Renal cortical epithelial cell (primary cell): Measurements from ENCODE around the gene HJV. TPM values are rescaled to one million over a fixed set of nuclear protein-coding genes. Genes with fewer than 3 reads are reported as not detected.
"Not testable (repeated sequence)": the region's sequence is repeated elsewhere in the genome, so short reads cannot be mapped to it uniquely, and the experiment has no call there.

Experiments
- DNase-seq: peaks from one replicate; pipeline ENCODE4 v3.0.0-alpha.2; 2011; ENCODE audit warnings: low read depth
- total RNA-seq: library from RNA; depleted of rRNA; stranded (reverse); fragments of >200 nt; gene quantifications from 2 replicates; pipeline ENCODE4 v1.2.3, GENCODE V29; 2014

The HJV gene, protein sequence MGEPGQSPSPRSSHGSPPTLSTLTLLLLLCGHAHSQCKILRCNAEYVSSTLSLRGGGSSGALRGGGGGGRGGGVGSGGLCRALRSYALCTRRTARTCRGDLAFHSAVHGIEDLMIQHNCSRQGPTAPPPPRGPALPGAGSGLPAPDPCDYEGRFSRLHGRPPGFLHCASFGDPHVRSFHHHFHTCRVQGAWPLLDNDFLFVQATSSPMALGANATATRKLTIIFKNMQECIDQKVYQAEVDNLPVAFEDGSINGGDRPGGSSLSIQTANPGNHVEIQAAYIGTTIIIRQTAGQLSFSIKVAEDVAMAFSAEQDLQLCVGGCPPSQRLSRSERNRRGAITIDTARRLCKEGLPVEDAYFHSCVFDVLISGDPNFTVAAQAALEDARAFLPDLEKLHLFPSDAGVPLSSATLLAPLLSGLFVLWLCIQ
- total RNA-seq, result not detected in 2 replicates

DNA sequence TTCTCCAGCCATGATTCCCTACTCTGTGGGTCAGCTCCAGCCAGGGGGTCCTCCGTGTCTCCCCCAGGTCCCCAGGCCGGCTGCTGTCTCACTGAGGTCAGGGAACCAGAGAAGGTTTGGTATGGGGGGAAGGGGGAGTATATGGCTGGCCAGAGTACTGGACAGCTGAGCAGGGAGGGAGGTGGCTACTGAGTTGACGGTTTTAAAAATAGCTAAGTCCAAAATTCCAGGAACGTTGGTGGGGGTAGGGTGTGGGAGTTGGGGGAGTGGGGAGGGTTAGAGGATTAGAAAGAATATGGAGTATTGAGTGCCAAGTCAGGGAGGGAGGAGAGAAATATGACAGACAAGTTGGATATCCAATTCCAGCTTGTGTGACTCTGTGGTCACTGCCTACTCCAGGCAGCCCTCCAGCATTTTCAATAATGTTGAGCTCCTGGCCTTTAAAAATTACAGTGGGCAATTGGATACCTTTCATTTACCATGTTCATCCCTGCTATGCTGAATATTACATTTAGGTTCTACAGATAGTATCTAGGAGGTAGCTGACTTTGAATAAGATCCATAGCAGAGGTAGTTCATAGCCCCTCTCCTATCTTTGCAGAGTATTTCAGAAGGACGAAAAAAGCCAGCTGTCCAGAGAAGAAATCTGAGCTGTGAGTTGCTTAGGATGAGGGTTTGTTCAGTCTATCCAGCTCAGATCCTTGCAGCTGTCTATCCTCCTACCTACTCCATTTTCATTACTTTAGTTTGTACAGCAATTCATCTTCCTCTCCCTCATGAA is at the start of gene HJV:
TSS of gene HJV (minus strand) at position 114 of the 781 bp plus-strand sequence. CDS start 1,504 bp downstream, outside the sequence.
- no peak for DNase-seq

DNA sequence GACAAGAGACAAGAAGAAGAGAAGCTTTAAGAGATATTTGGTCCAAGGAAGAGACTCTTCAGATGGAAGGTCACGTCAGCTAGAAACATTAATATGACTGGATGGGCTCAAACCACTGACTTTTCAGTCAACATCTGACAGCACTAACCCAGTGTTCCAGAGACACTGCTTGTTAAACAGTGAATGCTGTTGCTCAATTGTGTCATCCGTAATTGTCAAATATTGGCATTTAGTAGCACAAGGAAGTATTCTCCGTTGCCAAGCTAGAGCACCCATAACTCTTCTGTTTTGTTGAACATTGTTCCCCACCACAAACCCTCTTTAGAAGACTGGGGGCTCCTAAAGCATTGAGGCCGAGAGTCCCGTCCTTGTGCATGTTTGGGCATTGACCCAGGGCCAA is 37.6 kb upstream of the HJV start:
- not testable (repeated sequence) for DNase-seq

DNA sequence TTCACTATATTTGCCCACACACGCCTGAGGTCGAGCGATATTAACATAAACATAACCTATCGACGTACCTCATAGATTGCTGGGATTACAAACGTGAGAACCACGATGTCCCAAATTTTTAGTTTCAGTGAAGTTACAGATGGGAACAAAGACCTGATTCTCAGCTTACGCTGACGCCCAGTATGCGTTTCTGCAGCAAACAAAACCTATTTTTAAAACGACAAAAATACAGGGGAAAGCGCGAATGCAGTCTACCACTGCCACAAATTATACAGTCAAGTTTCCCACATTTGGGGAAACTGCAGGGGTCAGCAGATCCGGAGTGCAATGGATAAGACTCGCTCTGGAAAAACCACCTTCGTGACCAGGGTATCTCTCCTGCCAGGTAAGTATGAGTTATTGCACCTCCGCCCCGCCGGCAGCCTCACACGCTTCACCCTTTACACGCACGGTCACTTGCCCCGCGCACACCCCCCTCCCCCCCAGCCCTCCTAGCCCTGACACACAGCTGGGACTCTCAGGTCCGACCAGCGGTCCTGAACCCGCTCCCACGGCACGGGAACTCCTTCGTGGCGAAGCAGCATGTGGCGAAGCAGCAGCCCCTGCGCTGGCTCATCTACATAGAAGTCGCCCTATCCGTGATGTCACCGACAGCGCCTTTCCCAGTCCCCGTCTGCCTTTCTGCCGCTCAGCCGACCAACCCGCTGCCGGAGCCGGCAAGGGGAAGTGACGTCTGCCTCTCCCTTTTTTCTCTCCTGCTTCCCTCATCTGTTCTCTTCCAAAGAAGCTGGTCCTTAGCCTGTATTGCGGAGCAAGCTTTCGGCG is 30.5 kb upstream of the HJV start:
- DNase-seq, result peak; percentile 94

DNA sequence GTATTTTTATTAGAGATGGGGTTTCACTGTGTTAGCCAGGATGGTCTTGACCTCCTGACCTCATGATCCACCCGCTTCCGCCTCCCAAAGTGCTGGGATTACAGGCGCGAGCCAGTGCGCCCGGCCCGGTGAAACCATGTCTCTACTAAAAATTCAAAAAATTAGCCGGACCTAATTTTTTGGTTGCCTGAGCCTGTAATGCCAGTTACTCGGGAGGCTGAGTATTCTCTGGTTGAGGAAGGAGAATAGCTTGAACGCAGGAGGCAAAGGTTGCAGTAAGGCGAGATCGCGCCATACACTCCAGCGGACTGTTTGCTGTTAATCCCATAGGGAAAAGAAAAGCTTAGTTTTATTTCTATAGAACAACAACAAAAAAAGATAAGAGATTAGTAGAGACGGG is 29.9 kb upstream of the HJV start:
- DNase-seq, result no peak

DNA sequence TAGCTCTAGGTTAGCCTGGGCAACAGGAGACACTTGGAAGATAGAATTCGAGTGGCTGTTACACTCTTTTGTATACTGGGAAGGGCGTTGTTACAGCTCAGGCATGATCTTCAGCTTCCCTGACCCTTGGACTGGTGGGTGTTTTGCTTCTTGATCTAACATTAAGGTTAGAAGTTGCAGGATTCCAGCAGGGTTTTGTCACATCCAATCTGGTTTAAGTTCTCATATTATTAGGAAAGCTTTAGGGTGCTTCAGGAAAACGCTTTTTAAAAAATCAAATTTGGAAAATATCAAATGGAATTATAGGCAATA is 29.1 kb upstream of the HJV start:
- not testable (repeated sequence) for DNase-seq

DNA sequence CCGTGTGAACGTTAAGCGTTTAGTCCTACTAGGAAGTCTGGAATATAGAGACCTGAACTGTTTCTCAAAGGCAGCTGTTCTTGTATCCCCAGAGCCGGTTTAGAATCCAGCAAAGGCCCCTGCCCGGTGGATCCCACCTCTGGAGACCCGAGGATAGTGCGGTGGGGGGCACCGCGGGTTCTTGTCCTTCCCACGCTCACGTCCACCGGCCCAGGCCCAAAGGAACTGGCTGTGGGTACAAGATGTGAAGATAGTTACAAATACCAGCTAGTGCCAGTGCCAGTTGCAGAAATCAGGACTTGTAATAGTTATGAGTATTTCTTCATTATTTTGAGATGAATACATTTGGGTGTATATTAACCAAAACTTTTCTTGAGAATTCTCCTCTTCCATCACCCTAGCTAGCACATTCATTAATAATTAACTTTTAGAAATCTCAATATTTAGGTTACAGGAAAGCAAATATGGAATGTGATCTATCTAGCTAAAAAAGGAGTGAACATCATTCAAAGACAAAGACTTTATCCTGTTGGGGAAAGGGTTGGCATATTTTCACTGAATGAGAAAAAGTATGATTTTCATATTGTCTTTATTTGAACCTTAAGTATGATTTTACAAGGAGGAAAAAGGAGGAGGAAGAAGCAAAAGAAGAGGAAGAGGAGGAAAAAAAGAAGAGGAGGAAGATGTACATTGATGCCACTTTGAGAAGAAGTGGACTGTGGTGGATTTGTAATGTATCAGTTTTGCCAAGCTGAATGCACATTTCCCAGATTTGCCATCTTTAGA is 28.5 kb upstream of the HJV start:
- peak; percentile 37 for DNase-seq

DNA sequence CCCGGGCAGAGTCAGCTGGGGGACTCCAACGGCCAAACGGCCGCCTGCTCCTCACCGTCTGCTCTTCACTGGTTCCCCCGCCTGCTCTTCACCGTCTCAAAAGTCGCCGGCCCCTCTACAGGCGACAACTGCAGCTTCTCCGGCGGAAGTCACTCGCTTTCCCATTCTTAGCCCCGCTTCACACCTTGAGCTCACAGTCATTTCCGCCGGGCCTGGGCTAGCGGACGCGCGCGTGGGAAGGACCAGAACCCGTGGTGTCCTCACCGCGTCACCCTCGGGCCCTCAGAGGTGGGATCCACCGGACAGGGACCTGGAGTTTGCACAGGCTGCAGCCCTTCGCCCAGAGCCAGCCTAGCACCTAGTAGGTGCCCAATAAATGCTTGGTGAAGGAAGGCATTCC is 27.9 kb upstream of the HJV start:
- no peak for DNase-seq

DNA sequence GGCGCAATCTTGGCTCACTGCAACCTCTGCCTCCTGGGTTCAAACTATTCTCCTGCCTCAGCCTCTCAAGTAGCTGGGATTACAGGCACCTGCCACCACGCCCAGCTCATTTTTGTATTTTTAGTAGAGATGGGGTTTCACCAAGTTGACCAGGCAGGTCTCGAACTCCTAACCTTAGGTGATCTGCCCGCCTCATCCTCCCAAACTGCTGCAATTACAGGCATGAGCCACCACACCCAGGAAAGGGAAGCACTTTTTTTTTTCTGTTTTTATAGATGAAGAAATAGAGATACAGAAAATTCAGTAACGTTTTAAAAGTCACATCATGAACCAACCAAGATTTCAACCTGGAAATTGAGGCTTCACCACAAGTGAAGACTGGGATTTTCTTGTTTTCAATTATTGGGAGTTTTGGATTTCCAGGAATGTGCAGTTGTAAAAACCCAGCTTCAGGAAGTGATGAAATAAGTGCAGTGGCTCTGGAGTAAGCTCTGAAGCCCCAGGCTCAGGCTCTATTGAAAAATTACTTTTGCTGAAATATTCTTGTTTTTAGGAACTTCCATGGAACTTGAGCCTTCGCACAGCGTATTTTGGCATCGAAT is 27.1 kb upstream of the HJV start:
- peak; percentile 59 for DNase-seq

DNA sequence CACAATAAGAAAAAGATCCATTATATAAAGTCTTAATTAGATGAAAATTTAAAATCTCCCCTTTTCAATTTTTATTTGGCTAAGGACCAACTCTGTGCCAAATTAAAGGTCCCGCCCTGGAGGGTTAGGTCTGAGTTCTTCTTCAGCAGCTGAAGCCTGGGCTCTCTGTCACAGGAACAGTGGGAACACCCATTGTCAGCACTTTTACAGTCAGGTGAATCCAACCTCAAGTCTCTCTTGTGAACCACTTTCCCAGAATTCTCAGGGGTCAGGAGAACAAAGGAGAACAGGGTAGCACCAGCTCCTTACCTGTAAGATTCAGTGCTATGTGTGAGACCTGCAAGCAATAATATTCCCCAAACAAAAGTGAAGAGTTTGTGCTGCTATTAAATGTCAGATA is 25.1 kb upstream of the HJV start:
- DNase-seq, result no peak

DNA sequence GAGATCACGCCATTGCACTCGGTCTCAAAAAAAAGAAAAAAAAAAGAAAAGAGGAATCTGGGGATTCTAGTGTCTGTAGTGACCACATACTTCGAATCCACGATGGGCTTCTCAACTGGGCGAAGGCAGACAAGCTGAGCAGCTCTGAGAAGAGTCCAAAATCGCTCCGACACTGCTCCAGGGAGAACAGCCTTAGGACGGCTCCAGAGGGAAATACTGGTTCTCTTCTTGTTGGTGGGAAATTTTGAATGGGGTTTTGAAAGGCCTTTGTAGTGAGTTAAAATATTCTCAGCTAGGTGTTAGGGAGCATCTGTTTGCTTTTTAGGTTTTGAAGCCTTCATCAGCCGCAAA is 18.3 kb upstream of the HJV start:
- DNase-seq, result no peak

DNA sequence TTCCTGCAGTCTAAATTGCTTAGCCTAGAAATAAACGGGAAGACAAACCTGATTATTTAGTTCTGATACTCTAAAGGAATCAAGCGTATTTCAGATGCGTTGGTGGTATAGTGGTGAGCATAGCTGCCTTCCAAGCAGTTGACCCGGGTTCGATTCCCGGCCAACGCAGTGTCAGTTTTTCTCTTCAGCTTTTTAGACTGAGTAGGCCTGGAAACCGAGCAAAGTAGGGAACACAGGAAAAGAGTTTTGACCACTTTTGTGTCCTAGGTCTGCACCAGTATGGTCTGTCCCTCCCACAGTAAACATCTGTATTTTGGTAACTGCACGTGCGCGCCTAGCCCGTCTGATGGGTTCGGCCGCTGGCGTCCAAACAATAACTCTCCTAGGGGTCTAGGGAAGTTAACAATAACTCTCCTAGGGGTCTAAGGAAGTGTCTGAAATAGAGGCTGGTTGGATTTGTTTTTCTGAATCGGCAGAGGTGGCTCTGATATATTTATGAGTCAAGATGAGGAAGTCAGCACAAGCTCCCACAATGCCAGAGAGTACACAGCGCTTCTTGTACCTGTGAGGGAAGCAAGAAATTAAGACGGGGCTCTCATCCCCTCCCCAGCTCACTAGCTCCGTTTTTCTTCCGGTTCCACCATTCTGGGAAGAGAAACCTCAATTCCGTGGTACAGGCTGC is 15.6 kb upstream of the HJV start:
- peak; percentile 80 for DNase-seq

DNA sequence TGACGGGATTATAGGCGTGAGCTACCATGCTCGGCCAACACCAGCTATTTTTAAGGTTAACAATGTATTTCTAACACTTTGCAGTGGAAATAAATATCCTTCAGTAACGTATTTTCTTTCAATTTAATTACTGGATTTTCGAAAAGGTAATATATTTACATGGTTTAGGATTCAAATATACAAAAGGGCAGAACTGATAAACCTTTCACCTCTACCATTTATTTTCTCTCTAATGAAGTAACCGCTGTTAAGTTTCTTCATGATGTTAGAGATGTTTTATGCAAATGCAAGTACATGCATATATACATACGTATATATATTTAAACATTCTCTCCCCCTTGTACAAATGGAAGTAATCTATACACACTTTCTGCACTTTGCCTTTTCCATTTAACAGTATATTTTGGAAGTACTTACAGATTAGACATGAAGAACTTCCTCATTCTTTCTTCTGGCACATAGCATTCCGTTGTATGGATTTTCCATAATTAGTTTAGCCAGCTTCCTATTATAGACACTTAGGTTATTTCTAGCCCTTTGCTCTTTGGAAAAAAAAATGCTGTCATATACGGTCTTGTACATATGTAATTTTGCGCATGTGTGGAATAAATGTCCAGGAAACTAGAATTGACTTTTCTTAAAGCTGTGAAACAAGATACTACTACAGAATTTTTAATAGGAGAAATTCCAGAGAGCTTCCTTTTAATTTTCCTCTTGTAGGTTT is 14.9 kb upstream of the HJV start:
- peak; percentile 59 for DNase-seq

DNA sequence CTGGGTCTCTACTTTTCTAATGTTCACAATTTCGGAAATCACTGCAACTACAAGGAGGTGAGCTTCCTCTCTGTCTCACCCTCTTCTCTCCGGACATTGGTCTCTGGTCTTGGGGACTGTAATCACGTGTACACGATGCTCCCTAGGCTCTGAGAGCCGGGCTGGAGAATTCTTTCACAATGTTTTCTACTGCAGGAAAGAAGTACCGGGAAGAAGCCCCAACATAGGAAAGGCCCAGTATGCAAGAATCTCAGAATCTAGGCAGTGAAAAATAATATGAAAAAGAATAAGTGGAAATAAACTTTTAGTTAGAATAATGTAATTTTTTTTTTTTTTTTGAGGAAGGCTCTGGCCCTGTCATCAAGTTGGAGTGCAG is 13.5 kb upstream of the HJV start:
- no peak for DNase-seq

DNA sequence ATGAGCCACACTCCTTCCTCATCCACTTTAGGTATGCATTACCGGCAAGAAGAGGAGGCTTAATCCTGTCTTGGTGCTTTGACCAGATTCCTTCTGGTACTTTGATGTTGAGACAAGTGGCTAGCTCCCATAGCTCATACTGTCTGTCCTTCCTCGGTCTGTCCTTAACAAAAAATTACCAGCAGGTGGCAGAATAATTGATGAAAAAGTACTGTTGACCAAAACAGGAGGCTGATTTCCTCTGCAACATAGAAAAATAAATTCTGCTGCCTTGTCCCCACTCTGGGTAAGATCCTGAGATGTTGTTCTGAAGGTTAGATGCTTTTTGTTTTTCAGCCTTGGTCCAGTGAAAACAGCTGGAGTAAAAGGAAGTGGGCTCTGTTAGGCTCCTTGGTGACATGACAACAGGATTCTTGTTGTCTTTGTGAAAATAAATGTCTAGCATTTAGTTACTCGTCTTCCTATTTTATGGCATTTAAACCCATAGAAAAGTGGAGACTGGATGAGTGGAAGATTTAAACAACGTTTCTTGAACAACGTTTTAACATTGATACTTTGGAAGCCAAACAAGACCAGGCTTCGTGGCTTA is 11.2 kb upstream of the HJV start:
- peak; percentile 62 for DNase-seq

DNA sequence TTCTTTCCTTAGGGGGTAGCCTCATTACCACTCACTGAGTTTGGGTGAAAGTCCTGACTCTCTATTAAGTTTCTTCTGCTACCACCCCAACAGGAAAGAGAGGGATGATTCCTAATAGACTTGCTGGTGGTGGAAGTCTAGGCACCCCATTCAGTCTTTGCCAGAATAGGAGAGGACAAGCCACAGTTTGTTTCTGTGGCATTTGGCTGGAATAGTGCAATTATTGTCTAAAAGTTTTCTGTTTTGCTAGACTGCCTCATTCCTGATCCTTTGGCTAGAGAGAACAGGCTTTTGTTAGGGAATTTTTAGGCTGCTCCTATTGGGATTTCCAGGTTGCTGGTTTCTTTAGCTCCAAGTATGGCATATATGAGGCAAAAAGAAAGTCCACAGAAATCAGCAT is 9.9 kb upstream of the HJV start:
- DNase-seq, result no peak

DNA sequence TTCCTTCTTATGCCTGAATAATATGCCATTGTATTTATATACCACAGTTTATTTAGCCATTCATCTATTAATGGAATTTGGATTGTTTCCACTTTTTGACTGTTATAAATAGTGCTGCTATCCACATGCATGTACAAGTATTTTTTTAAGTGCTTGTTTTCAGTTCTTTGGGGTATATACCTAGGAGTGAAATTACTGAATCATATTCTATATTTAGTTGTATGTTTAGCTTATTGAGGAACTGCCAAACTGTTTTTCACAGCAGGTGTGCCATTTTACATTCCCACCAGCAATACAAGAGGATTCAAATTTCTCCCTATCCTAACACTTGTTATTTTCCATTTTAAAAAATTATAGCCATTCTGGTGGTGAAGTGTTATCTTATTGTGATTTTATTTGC is 7.6 kb upstream of the HJV start:
- no peak for DNase-seq

DNA sequence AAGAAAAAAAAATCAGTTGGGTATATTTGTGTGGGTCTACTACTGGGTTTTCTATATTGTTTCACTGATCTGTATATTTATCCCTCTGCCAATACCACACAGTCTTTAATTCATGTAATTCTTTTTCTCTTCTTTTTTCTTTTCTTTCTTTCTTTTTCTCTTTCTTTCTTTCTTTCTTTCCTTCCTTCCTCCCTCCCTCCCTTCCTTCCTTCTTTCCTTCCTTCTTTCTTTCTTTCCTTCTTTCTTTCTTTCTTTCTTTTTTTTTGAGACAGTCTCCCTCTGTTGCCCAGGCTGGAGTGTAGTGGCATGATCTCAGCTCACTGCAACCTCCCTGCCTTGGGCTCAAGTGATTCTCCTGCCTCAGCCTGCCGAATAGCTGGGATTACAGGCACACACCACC is 5.1 kb upstream of the HJV start:
- DNase-seq, result not testable (repeated sequence)

DNA sequence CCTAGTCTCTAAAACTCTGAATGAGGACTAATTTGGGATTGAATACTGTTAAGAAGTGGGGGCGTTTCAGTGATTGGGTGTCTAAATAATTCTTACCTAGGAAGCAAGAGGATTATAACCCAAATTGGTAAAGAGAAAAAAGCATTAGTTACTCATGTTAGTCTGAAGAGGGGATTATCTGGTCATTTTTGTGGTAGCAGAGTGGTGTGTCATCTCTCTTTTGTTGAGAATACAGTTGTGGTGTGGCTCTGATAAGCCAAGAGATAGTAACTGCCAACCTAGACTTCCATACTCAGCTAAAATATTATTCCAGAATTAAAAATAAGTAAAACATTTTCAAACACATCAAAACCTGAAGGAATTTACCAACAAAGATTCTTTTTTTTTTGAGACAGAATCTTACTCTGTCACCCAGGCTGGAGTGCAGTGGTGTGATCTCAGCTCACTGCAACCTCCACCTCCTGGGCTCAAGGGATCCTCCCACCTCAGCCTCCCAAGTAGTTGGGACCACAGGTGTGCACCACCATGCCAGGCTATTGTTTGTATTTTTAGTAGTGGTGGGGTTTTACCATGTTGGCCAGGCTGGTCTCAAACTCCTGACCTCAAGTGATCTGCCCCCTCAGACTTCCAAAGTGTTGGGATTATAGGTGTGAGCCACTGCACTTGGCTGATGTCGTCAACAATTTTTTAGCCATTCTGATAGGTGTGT is 4.4 kb upstream of the HJV start:
- not testable (repeated sequence) for DNase-seq
